Activated CD4-positive, alpha-beta T cell treated with anti-CD3 and anti-CD28 coated beads for 4 hours (primary cell): ENCODE data around the gene C1orf232.

Source experiments
- DNase-seq, 2 donors: peaks; one replicate each; pipeline ENCODE4 v3.0.0-alpha.2; 2020

The C1orf232 gene

GRCh38 chr1:26156285-26157038 is 12.3 kb downstream of the C1orf232 start:
- no peak for DNase-seq

DNA sequence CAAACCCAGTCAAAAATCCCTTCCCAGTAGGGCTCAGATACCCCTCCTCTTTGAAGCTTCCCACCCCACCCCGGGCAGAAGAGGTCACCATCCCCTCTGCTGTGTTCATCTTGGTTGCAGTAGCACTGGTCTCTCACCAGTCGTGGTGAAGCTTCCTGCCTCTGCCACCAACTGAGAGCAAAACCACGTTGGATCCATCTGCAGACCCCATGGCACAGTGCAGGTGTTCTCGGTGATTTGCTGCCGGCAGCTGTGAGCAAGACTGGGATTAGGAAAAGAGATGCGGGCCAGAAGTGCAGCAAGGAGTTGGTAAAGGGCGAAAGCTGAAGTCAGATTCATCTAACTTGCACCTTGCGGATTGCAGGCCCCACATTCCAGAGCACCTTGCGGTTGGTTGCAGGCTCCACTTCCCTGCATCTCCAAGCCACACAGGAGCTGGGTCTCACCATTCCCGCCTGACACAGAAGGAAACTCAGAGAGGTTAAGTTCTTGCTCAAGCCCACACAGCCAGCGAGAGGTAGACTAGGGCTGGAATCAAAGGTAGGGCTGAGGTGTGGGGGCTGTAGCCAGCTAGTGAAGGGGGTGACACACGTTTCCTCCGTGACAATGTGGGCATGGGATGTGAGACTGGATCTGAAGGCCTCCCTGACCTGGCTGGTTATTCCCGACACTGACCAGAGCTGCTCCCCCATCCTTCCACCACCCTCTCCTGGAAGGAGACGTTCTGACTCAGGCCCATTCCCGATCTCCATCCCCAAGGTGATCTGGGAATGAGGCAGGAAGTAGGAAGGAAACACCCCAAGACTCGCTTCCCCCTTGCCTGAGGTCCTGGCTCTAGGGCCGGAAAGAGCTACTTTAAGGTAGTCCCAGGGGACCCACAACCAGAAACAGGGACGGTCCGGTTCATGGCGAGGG is 13.1 kb downstream of the C1orf232 start:
- no peak for DNase-seq

- DNase-seq = no peak
These were observed 14.0 kb downstream of the C1orf232 start for GRCh38 chr1:26154750-26155149.

DNA sequence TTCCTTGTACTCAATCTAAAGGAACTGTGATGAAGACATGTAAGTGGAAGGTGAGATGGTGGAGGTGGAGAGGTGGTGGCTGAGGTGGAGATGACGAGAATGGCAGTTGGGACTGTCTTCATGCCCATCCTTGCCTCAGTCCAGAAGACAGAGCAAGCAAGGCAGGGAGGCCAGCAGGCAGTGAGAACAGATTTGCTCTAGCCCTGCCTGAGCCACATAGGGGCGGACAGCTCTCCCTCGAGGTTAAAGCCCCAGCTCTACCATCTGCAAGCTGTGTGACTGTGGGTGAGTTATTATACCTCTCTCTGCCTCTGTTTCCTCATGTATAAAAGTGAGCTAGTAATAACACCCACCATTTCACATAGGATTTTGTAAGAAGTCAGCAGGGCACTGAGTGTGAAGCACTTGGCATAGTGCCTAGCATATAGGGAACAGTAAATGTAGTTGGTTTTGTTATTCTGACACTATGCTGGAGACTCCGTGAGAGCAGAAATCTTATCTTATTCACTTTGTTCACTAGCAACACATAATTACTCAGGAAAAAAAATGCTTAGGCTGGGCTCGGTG is 14.7 kb downstream of the C1orf232 start:
- DNase-seq = no peak

GRCh38 chr1:26148887-26149286 is 19.9 kb downstream of the C1orf232 start:
- DNase-seq = no peak

DNA sequence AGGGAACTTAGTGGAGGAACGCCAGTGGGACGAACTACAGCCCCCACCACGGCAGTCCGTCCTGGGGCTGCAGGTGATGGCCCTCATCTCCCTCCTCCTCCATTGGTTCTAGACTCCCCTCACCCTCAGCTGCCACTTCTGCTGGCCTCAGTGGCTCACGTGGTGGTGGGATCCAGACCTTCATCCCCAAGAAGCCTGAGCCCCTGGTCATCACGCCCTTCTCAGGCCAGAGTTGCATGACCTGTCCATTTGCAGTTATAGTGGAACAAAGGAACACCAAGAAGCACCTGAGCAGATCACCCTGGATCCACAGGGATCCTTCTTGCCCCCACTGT is 22.8 kb downstream of the C1orf232 start:
- no peak for DNase-seq

- DNase-seq = peak; percentile 75 to 84
These were observed 23.5 kb downstream of the C1orf232 start for GRCh38 chr1:26145041-26145959.

- no peak for DNase-seq
These were observed 26.6 kb downstream of the C1orf232 start for GRCh38 chr1:26142159-26142558.

GRCh38 chr1:26138974-26139558 is 29.7 kb downstream of the C1orf232 start:
- DNase-seq = no peak

- no peak for DNase-seq
These were observed 34.3 kb downstream of the C1orf232 start for GRCh38 chr1:26134466-26134865.

GRCh38 chr1:26132834-26133167 is 36.0 kb downstream of the C1orf232 start:
- DNase-seq = no peak

DNA sequence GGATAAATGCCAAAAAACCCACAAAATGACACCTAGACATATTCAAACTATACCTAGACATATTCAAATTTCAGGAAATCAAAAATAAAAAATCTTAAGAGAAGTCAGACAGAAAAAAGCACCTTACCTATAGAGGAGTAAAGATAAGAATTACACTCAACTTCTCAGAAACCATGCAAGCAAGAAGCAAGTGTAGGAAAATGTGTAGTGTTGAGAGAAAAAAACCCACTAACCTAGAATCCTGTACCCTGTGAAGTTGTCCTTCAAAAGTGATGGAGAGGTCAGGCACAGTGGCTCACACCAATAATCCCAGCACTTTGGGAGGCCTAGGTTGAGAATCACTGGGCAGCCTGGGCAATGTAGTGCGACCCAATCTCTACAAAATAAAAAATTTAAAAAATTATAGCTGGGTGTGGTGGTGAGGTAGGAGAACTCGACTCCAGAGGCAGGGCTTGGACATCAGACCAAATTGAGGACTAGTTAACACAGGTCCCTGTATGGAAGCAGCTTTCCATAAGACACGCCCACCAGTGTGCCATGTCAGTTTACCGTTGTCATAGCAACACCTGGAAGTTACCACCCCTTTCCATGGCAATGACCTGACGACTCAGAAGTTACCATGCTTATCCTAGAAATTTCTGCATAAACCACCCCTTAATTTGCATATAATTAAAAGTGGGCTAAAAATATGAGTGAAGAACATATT is 36.5 kb downstream of the C1orf232 start:
- no peak for DNase-seq

DNA sequence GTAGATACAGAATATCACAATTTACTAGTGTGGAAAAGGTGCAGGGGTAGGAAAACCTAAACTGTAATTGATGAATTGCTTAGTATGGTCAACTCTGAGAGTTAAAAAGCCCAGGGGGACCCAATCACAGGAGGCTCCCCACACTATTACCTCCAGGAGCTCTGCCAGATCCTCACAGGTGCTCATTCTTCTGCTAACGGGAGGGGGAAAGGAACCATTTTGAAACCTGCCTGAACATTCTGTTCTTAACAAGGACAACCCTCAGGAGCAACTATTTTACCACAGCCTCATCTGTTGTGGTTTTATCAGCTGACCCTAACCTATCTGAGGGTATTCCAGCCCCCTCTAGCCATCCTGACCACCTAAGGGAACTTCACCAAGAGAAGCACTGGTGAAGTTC is 38.1 kb downstream of the C1orf232 start:
- no peak for DNase-seq

- no peak for DNase-seq
These were observed 39.0 kb downstream of the C1orf232 start for GRCh38 chr1:26129778-26130177.

DNA sequence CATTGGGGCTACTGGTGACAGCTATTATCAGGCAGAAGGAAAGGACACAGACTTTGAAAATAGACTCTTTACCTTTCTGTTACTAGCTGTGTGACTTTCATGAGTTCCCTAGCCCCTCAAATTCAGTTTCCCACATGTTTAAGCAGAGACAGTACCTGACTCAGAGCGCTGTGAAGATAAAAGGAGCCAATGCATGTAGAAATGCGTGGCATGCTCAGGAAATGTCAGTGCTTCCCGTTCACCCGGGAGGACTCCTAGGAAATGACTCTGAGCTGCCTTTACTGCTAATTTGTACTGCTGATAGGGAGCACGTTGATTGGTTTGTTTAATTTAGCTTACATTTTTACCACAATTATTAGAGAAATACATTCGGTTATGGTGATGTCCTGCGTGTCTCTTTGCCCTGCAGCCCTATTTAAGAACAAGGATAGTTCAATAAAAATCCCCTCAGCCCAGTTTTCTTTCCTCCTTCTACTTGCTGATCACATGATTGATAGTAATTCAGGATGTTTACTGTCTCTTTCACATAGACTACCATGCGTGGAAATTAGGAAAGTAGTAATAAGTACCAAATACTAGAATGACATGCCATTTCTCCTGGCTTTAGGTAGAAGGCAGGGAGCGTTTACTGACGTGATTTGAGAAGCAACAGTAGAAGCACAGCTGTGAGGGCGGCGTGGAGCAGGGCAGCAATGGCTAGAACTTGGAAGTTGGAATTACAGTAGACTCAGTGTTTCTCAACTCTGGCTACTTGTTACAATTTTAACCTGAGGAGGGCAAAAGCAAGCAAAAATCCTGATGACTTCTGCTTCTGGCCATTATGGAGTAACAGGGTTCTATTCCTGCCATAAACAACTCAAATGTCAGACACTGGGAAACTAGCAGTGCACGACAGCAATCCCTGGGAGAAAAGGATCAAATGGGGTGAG is 41.3 kb downstream of the C1orf232 start:
- peak in 1 of 2 donors; percentile 6 for DNase-seq

GRCh38 chr1:26126321-26127084 is 42.3 kb downstream of the C1orf232 start:
- peak; percentile 52 to 53 for DNase-seq

GRCh38 chr1:26125946-26126320 is 42.8 kb downstream of the C1orf232 start:
- no peak for DNase-seq

DNA sequence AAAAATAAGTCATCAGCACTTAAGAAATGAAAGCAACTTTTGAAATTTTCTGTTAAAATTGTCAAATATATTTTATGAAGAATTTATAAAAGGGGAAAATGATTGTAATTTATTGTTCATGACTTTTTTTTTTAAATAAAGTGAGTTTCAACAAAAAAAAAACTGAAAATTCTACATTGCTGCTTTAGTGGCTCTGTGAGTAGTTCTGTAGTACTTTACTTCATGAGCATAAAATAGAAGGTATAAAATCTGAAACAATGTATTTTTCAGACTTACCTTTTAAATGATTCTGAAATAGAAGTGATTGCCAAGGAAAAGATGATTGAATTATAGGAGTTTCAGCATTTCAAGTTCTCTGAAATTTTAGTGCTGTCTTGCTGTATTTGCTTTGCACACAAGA is 43.4 kb downstream of the C1orf232 start:
- DNase-seq = no peak

DNA sequence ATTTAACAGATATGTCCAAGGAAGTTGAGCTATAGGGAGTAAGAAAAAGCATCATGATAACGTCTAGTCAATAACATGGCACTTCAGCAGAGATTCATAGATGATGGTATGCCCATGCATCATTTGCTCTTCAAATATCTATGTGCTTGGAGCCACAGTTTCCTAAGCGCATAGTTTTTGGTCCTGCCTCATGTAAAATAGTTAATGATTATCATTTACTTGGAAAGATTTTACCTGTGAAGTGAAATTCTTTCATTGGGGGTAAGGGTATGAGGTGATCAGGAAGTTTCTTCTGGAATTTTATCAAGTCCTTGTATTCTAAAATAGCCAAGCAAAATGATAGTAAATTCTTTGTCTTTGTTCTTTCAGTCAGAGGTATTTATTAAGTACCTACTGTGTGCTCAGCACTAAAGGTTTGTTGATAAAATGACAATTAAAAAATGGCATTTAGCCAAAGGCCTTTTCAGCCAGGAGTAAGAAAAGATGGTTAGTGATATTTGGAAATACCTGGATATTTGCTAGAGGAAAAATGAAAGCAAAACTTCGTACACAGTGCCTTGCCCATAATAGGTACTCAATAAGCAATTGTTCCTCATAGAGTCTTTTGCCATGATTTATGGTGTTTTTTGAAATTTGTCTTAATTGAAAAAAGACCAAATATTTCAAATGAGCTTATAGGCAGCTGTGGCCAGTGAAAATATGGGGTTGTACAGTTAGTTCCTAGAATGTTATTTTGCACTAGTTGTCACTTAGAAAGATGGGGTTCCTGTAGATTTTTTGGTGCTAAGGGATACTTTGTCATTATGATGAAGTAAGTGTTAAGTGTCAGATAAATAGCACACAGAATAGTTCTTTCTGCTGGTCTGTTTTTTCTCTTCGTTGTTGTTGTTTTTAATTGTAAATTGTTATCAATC is 44.1 kb downstream of the C1orf232 start:
- DNase-seq = no peak
